Activated CD8-positive, alpha-beta T cell treated with anti-CD3 and anti-CD28 coated beads for 36 hours (primary cell): ENCODE measurements around the gene SLIT3. TPM values are rescaled to one million over a fixed set of nuclear protein-coding genes. Genes with fewer than 3 reads are reported as not detected.
A peak's percentile ranks its signal among the peaks of the same experiment; 100 is the strongest.

Experiments
- ATAC-seq: fragments of 200-7000 bp; cut with Tn5 transposase; one replicate; pipeline ENCODE4 v1.10.0; 2021; ENCODE audit warnings: mild to moderate bottlenecking, moderate library complexity
- CTCF ChIA-PET: fragments of 350-600 bp; sonication (Branson Sonifier 250); formaldehyde crosslinking; loops from one replicate; lab custom pipeline; 2021; ENCODE audit warnings: antibody characterized with exemption; lab: Charles Lee
- POLR2A ChIA-PET: fragments of 350-600 bp; sonication (Branson Sonifier 250); formaldehyde crosslinking; loops from one replicate; lab custom pipeline; 2021; ENCODE audit warnings: antibody characterized with exemption; lab: Charles Lee
- DNase-seq: peaks from one replicate; pipeline ENCODE4 v3.0.0-alpha.2; 2020
- H3K27ac Mint-ChIP-seq: one replicate; pipeline ENCODE4 v1.8.0; 2021; ENCODE audit warnings: mild to moderate bottlenecking, mixed read lengths
- H3K27me3 Mint-ChIP-seq: one replicate; pipeline ENCODE4 v1.8.0; 2021; ENCODE audit warnings: mixed read lengths
- H3K36me3 Mint-ChIP-seq: one replicate; pipeline ENCODE4 v1.8.0; 2021; ENCODE audit warnings: low read depth, mixed read lengths
- H3K4me1 Mint-ChIP-seq: one replicate; pipeline ENCODE4 v1.8.0; 2021; ENCODE audit warnings: low read depth, mixed read lengths
- H3K4me3 Mint-ChIP-seq: one replicate; pipeline ENCODE4 v1.8.0; 2021; ENCODE audit warnings: mild to moderate bottlenecking, moderate library complexity, mixed read lengths
- H3K9me3 Mint-ChIP-seq: one replicate; pipeline ENCODE4 v1.8.0; 2021; ENCODE audit warnings: mixed read lengths
- CTCF ChIP-seq: fragments of 200-600 bp; IDR thresholded peaks from one replicate; pipeline ENCODE4 v1.8.0; 2022; ENCODE audit warnings: antibody characterized with exemption, mild to moderate bottlenecking
- intact Hi-C: fragments of 100-400 bp; cut with micrococcal nuclease; formaldehyde crosslinking; loops from one replicate; pipeline ENCODE4 v1.10.0; 2022
- total RNA-seq, 2 experiments: library from RNA; stranded (reverse); gene quantifications; one replicate each; pipeline ENCODE4 v1.2.3, GENCODE V29; 2021

The SLIT3 gene
- under 1 TPM; 0.69 to 0.74 TPM for total RNA-seq

- H3K36me3 Mint-ChIP-seq: no peaks in the 10 kb centered on the region
- no peaks in the 10 kb centered on the region for H3K9me3 Mint-ChIP-seq
- H3K4me3 Mint-ChIP-seq: no peak within 1 kb of the TSS
These were observed at the start of gene SLIT3 for GRCh38 chr5:169300468-169301385. TSS of gene SLIT3 (minus strand) at chr5:169301139. CDS start at chr5:169300709, 430 bp downstream.

DNA sequence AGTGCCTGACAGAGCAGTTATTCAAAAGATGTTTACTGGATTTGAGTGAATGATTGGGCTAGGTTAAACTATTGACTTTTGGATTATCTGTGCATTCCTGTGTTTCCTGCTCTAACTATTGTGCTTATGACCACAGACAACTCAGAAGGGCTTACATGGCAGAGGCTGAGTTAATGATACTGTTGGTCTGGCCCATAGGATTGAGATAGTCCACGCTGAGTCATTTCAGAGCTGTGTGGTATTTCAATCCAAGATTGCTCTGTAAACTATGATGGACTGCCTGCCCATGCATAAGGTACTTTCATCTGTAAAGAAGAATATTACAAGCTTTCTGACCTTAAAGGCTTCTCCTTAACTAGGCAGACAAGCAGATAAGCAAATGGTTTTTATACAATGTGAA, 49.1 kb upstream of the SLIT3 start:
- no peaks in the 10 kb centered on the region for H3K36me3 Mint-ChIP-seq
- TF ChIP-seq CTCF: no peak
- no peak for DNase-seq
- ChIA-PET POLR2A (no interaction called here), CTCF (no interaction called here)
- peaks cover 11% of the 10 kb centered on the region for H3K27me3 Mint-ChIP-seq
- no peaks in the 10 kb centered on the region for H3K9me3 Mint-ChIP-seq
- H3K27ac Mint-ChIP-seq: no peak overlapping the region
- no peak for ATAC-seq
- no peaks in the 10 kb centered on the region for H3K4me1 Mint-ChIP-seq
- intact Hi-C loops: no loop called here
- no peak overlapping the region for H3K4me3 Mint-ChIP-seq

More at GRCh38 chr5:169300468-169301385, at the start of gene SLIT3:
- no peak for TF ChIP-seq CTCF
- no peak within 1 kb of the TSS for H3K27ac Mint-ChIP-seq
- ATAC-seq (peak; percentile 20), DNase-seq (no peak)
- H3K4me1 Mint-ChIP-seq: peaks cover 10% of the 10 kb centered on the region
- CTCF ChIA-PET: no interaction called here
- POLR2A ChIA-PET: no interaction called here
- intact Hi-C loops: loop anchor here (10.0 kb wide), 1 partner anchor 626 kb away; no protein-coding TSS in a partner anchor
- peaks cover 45% of the 10 kb centered on the region for H3K27me3 Mint-ChIP-seq

GRCh38 chr5:169347786-169348185, 46.8 kb upstream of the SLIT3 start:
- no peak for TF ChIP-seq CTCF
- Mint-ChIP-seq H3K36me3 (no peaks in the 10 kb centered on the region), H3K9me3 (no peaks in the 10 kb centered on the region), H3K4me3 (no peak overlapping the region), H3K27me3 (peaks cover 10% of the 10 kb centered on the region), H3K4me1 (no peaks in the 10 kb centered on the region), H3K27ac (no peak overlapping the region)
- CTCF ChIA-PET: no interaction called here
- DNase-seq (no peak), ATAC-seq (no peak)
- POLR2A ChIA-PET: no interaction called here
- intact Hi-C loops: no loop called here

DNA sequence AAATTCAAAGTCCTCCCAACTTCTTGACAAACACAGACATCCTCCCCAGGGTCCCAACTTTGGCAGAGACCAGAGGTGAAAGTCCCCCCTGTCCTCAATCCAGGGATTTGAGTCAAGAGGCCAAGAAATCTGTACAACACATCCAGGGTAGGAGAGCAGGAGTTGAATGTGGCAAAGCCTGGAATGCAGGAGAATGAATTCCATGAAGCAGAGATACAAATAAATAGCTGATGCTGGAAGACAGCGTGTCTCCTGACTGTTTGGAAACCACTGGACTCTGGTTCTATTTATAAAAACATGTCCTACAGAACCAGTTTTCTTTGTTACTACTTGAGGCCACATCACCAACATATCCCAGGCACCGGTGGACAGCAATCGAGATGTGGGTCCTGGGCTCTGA, 43.7 kb upstream of the SLIT3 start:
- Mint-ChIP-seq H3K4me3 (no peak overlapping the region), H3K27ac (no peak overlapping the region), H3K4me1 (no peaks in the 10 kb centered on the region), H3K27me3 (peaks cover 8% of the 10 kb centered on the region), H3K36me3 (no peaks in the 10 kb centered on the region), H3K9me3 (no peaks in the 10 kb centered on the region)
- DNase-seq: no peak
- no peak for TF ChIP-seq CTCF
- ChIA-PET POLR2A (no interaction called here), CTCF (no interaction called here)
- intact Hi-C loops: no loop called here
- ATAC-seq: no peak

DNA sequence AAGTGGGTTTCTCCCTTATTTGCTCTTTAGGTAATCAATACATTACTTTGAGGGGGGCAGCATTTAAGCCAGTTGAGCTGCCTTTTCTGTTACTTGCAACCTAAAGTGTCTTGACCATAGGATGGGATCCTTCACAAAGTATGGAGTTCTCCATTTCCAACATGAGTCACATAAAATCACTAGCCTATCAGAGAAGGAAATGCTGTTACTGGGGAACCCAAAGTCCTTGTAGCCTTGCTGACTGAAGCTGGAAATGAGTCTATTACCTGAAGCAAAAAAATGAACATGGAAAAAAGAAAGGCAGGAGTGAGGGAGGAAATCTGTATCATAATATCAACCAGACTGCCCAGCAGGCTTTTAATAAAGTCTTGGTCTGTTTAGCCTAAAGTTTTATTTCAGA, 42.8 kb upstream of the SLIT3 start:
- POLR2A ChIA-PET: no interaction called here
- Mint-ChIP-seq H3K27me3 (peaks cover 8% of the 10 kb centered on the region), H3K36me3 (no peaks in the 10 kb centered on the region), H3K4me3 (no peak overlapping the region), H3K9me3 (no peaks in the 10 kb centered on the region), H3K4me1 (no peaks in the 10 kb centered on the region), H3K27ac (no peak overlapping the region)
- CTCF ChIA-PET: no interaction called here
- intact Hi-C loops: no loop called here
- TF ChIP-seq CTCF: no peak
- no peak for ATAC-seq
- no peak for DNase-seq
